GM12878 (cell line): ENCODE measurements around the gene EFNA2. TPM values are rescaled to one million over a fixed set of nuclear protein-coding genes. Genes with fewer than 3 reads are reported as not detected.

Experiments used
- ATAC-seq: fragments of 200-7000 bp; cut with Tn5 transposase; 3 replicates; pipeline ENCODE4 v1.9.1; 2020; ENCODE audit warnings: mild to moderate bottlenecking, moderate library complexity
- BruUV-seq: library from RNA; stranded (reverse); fragments of 400-500 nt; replicated peaks from 2 replicates; lab custom pipeline; 2021; lab: Mats Ljungman, UMichigan
- CTCF ChIA-PET: fragments of 300-600 bp; sonication (Branson Sonifier 250); formaldehyde crosslinking; extraction: SDS; loops from one replicate; lab custom pipeline; 2021; ENCODE audit warnings: inconsistent platforms; lab: Yijun Ruan, JAX
- POLR2A ChIA-PET: fragments of 350-600 bp; formaldehyde crosslinking; extraction: SDS; loops from one replicate; lab custom pipeline; 2021; ENCODE audit warnings: inconsistent platforms; lab: Charles Lee
- RAD21 ChIA-PET: fragments of 300-600 bp; sonication (Branson Sonifier 250); formaldehyde crosslinking; loops from one replicate; lab custom pipeline; 2023; ENCODE audit warnings: antibody characterized with exemption; ENCODE audit not compliant: unreplicated experiment; lab: Charles Lee
- SMC1A ChIA-PET: fragments of 300-600 bp; sonication (Branson Sonifier 250); formaldehyde crosslinking; loops from one replicate; lab custom pipeline; 2023; ENCODE audit not compliant: unreplicated experiment, uncharacterized antibody; lab: Charles Lee
- DNase-seq: peaks from one replicate; pipeline ENCODE4 v3.0.0-alpha.2; 2011; ENCODE audit warnings: low read depth, low spot score
- FAIRE-seq: peaks from 3 replicates; lab custom pipeline; 2011; peaks lifted over from hg19 to GRCh38; lab: Jason Lieb, UNC
- H2AFZ ChIP-seq: 2 replicates; pipeline ENCODE4 v1.6.0; 2011; ENCODE audit warnings: low read depth, low read length, control low read depth; ENCODE audit not compliant: control insufficient read depth
- H3K27ac ChIP-seq: 2 replicates; pipeline ENCODE4 v1.5.1; 2011; ENCODE audit warnings: control low read depth; ENCODE audit not compliant: control insufficient read depth, insufficient read depth
- H3K27me3 ChIP-seq, 2 experiments: replicated peaks in 1 of 2; 2 replicates each; pipeline versions ENCODE4 v1.6.0 to v1.6.1; 2011; ENCODE audit warnings: low read length in 1 of 2; ENCODE audit not compliant: control insufficient read depth in 2 of 2, insufficient read depth in 2 of 2
- H3K36me3 ChIP-seq, 2 experiments: 2 replicates each; pipeline ENCODE4 v1.5.1; 2011; ENCODE audit warnings: low read length in 1 of 2; ENCODE audit not compliant: control insufficient read depth in 2 of 2, insufficient read depth in 2 of 2
- H3K4me1 ChIP-seq: 2 replicates; pipeline ENCODE4 v1.6.1; 2011; ENCODE audit warnings: mild to moderate bottlenecking, low read length, moderate library complexity, mixed read lengths; ENCODE audit not compliant: control insufficient read depth, insufficient read depth
- H3K4me2 ChIP-seq: 2 replicates; pipeline ENCODE4 v1.6.0; 2011; ENCODE audit warnings: control low read depth; ENCODE audit not compliant: control insufficient read depth, insufficient read depth
- H3K4me3 ChIP-seq: fragments of 200-600 bp; sonication (generic); 2 replicates; pipeline ENCODE4 v1.5.1; 2016
- H3K79me2 ChIP-seq: 2 replicates; pipeline ENCODE4 v1.6.0; 2011; ENCODE audit warnings: low read length; ENCODE audit not compliant: control insufficient read depth, insufficient read depth
- H3K9ac ChIP-seq: 2 replicates; pipeline ENCODE4 v1.8.0; 2011; ENCODE audit warnings: low read length, control low read depth, mixed read lengths; ENCODE audit not compliant: control insufficient read depth, insufficient read depth
- H3K9me3 ChIP-seq: replicated peaks from 3 replicates; pipeline ENCODE4 v1.5.1; 2011; ENCODE audit warnings: mild to moderate bottlenecking, low read length; ENCODE audit not compliant: control insufficient read depth, insufficient read depth
- H4K20me1 ChIP-seq: 2 replicates; pipeline ENCODE4 v1.6.0; 2011; ENCODE audit not compliant: control insufficient read depth, insufficient read depth
- DPF2 ChIP-seq: fragments of 450-650 bp; IDR thresholded peaks from 2 replicates; pipeline ENCODE4 v1.6.1; 2017; ENCODE audit warnings: mild to moderate bottlenecking
- GABPA ChIP-seq: IDR thresholded peaks from 2 replicates; pipeline ENCODE4 v1.6.1; 2014; ENCODE audit warnings: antibody characterized with exemption, low read depth, mild to moderate bottlenecking, inconsistent platforms
- IRF3 ChIP-seq: fragments of 450-650 bp; IDR thresholded peaks from 2 replicates; pipeline ENCODE4 v1.6.1; 2014; ENCODE audit warnings: mild to moderate bottlenecking
- NFXL1 ChIP-seq: fragments of 450-650 bp; IDR thresholded peaks from 2 replicates; pipeline ENCODE4 v1.6.1; 2017; ENCODE audit warnings: antibody characterized with exemption, mild to moderate bottlenecking, borderline replicate concordance
- SREBF2 ChIP-seq: IDR thresholded peaks from 2 replicates; pipeline ENCODE4 v1.6.1; 2012; ENCODE audit warnings: mild to moderate bottlenecking, low read length
- SUPT20H ChIP-seq: IDR thresholded peaks from 2 replicates; pipeline ENCODE4 v1.6.1; 2011; ENCODE audit warnings: low read depth, mild to moderate bottlenecking, low read length, moderate library complexity, borderline replicate concordance; ENCODE audit not compliant: control insufficient read depth
- WGBS: methylation state at CpG from one replicate; pipeline ENCODE4 v1.1.6; 2016; ENCODE audit warnings: low lambda C conversion rate; ENCODE audit not compliant: insufficient replicate concordance, insufficient coverage; ENCODE audit errors: missing lambda C conversion rate; 5-methylcytosine and 5-hydroxymethylcytosine counted together
- in situ Hi-C: fragments of 300-500 bp; cut with MboI; formaldehyde crosslinking; loops from 9 replicates; pipeline ENCODE4 v1.14.3; 2018; ENCODE audit warnings: mixed read lengths
- intact Hi-C: fragments of 100-400 bp; cut with micrococcal nuclease; formaldehyde crosslinking; loops from one replicate; pipeline ENCODE4 v1.14.2; 2022; ENCODE audit not compliant: unreplicated experiment
- polyA plus RNA-seq, 11 experiments: library from polyadenylated mRNA; depleted of rRNA in 4 of 11; unstranded in 6 of 11; stranded (reverse) in 5 of 11; fragments of >200 nt; fragmentation: Nextera tagmentation in 4 of 11; fragmentation: Illumina TruSeq in 1 of 11; extraction: Ambion mirVana in 4 of 11; extraction: Trizol in 1 of 11; gene quantifications; 1 replicate in 1 of 11; 2 replicates in 10 of 11; pipeline versions ENCODE4 v1.2.1 to v1.2.3, GENCODE V29; 2011 to 2016; ENCODE audit warnings: inconsistent platforms in 2 of 11, missing spikeins in 2 of 11, low read depth in 1 of 11
- total RNA-seq, 4 experiments: library from RNA; depleted of rRNA in 3 of 4; stranded (reverse); fragments of >200 nt in 3 of 4; fragmentation: Illumina TruSeq in 1 of 4; extraction: Trizol in 1 of 4; gene quantifications; 2 replicates each; pipeline versions ENCODE4 v1.2.1 to v1.2.3, GENCODE V29; 2013 to 2021

The EFNA2 gene
- total and polyA plus RNA-seq, 10 of the 15 experiments (the other 5 are each of a cell fraction or from before 2014, with no cell fraction given) = not detected

- peaks cover 7 to 18% of the 10 kb centered on the region in 2 experiments for H3K36me3 ChIP-seq
- CTCF ChIA-PET = no interaction called here
- TF ChIP-seq SUPT20H (no peak), DPF2 (no peak), SREBF2 (no peak), NFXL1 (0 out of 2 replicates have a peak, but pooled peaks have one; percentile 46), IRF3 (no peak), GABPA (no peak)
- TF ChIP-seq, all 136 proteins: peak for 1
- peaks cover 5% of the 10 kb centered on the region for H3K79me2 ChIP-seq
- no TSS peak for BruUV-seq
- POLR2A ChIA-PET = no interaction called here
- no peak overlapping the region for H2AFZ ChIP-seq
- in situ Hi-C loops = no loop called here
- H4K20me1 ChIP-seq = no peaks in the 10 kb centered on the region; the same call in 1 of the 2 replicates
- H3K9me3 ChIP-seq = no peaks in the 10 kb centered on the region
- intact Hi-C loops = no loop called here
- SMC1A ChIA-PET = no interaction called here
- H3K4me3 ChIP-seq = no peak overlapping the region
- RAD21 ChIA-PET = no interaction called here
- H3K27ac ChIP-seq = no peak overlapping the region
- peaks cover 5% of the 10 kb centered on the region for H3K4me1 ChIP-seq
- DNase-seq = no peak
- no peak for ATAC-seq
- no peak for FAIRE-seq
- peaks cover 4 to 6% of the 10 kb centered on the region in 2 experiments; a peak in 3 of 4 replicates for H3K27me3 ChIP-seq
- 66% methylated on average over 14 of the region's 15 CpGs for WGBS
- no peak overlapping the region for H3K9ac ChIP-seq
- H3K4me2 ChIP-seq = no peak overlapping the region
Observed at GRCh38 chr19:1281569-1282287, 3.9 kb upstream of the EFNA2 start.
